Cardiac muscle cell (in vitro differentiated cells and primary cell): ENCODE measurements around the gene RHEBL1. TPM values are rescaled to one million over a fixed set of nuclear protein-coding genes. Genes with fewer than 3 reads are reported as not detected.
A peak's percentile ranks its signal among the peaks of the same experiment; 100 is the strongest.

ENCODE experiments used
- DNase-seq, 2 donors: peaks; one replicate each; pipeline versions ENCODE4 v3.0.0 to v3.0.0-alpha.2; 2010 to 2017; ENCODE audit warnings: low read depth in 1 of 2, low spot score in 1 of 2
- H3K27ac ChIP-seq: fragments of 200-600 bp; sonication (generic); 2 replicates; pipeline ENCODE4 v1.5.1; 2016
- H3K27me3 ChIP-seq: fragments of 200-600 bp; sonication (generic); 2 replicates; pipeline ENCODE4 v1.6.0; 2016; ENCODE audit warnings: control low read depth
- H3K36me3 ChIP-seq: fragments of 200-600 bp; sonication (generic); 2 replicates; pipeline ENCODE4 v1.5.1; 2016; ENCODE audit warnings: control low read depth
- H3K4me1 ChIP-seq: fragments of 200-600 bp; sonication (generic); 2 replicates; pipeline ENCODE4 v1.8.1; 2017; ENCODE audit warnings: low read depth, mild to moderate bottlenecking, mixed run types
- H3K4me3 ChIP-seq: fragments of 200-600 bp; sonication (generic); 2 replicates; pipeline ENCODE4 v1.5.1; 2016; ENCODE audit warnings: mild to moderate bottlenecking
- H3K9me3 ChIP-seq: fragments of 200-600 bp; sonication (generic); 2 replicates; pipeline ENCODE4 v1.5.1; 2017; ENCODE audit warnings: low read depth, mild to moderate bottlenecking, control low read depth
- CTCF ChIP-seq: IDR thresholded peaks from 2 replicates; pipeline ENCODE4 v1.5.1; 2012; ENCODE audit warnings: low read depth, mild to moderate bottlenecking, low read length
- polyA plus RNA-seq: library from polyadenylated mRNA; unstranded; fragments of >200 nt; fragmentation: Nextera tagmentation; extraction: Ambion mirVana; gene quantifications from 2 replicates; pipeline ENCODE4 v1.2.1, GENCODE V29; 2016
- total RNA-seq: library from RNA; depleted of rRNA; stranded (reverse); fragments of >200 nt; gene quantifications from 2 replicates; pipeline ENCODE4 v1.2.3, GENCODE V29; 2016

The RHEBL1 gene
- total and polyA plus RNA-seq, 2 experiments from 2014 or later: 0.42 to 1.0 TPM

- no peaks in the 10 kb centered on the region for H3K36me3 ChIP-seq
- peaks cover 79% of the 10 kb centered on the region for H3K27me3 ChIP-seq
- TF ChIP-seq CTCF: peak; percentile 87
- no peak overlapping the region for H3K4me3 ChIP-seq
- no peak overlapping the region for H3K27ac ChIP-seq
- no peaks in the 10 kb centered on the region for H3K9me3 ChIP-seq
- peaks cover 4% of the 10 kb centered on the region for H3K4me1 ChIP-seq
- peak; percentile 89 to 96 for DNase-seq
Measured at GRCh38 chr12:49088150-49088931, 18.6 kb upstream of the RHEBL1 start.

GRCh38 chr12:49086116-49086515, 16.3 kb upstream of the RHEBL1 start:
- no peaks in the 10 kb centered on the region for H3K36me3 ChIP-seq
- peak in 1 of 2 donors; percentile 36 for DNase-seq
- no peaks in the 10 kb centered on the region for H3K9me3 ChIP-seq
- no peak overlapping the region for H3K27ac ChIP-seq
- H3K4me3 ChIP-seq: no peak overlapping the region
- peaks cover 4% of the 10 kb centered on the region for H3K4me1 ChIP-seq
- no peak for TF ChIP-seq CTCF
- H3K27me3 ChIP-seq: peaks cover 57% of the 10 kb centered on the region

GRCh38 chr12:49084438-49084837, 14.7 kb upstream of the RHEBL1 start:
- H3K36me3 ChIP-seq: no peaks in the 10 kb centered on the region
- peaks cover 40% of the 10 kb centered on the region for H3K27me3 ChIP-seq
- TF ChIP-seq CTCF: no peak
- H3K4me1 ChIP-seq: peaks cover 4% of the 10 kb centered on the region
- H3K9me3 ChIP-seq: no peaks in the 10 kb centered on the region
- no peak overlapping the region for H3K27ac ChIP-seq
- H3K4me3 ChIP-seq: no peak overlapping the region
- no peak for DNase-seq

- Histone ChIP-seq H3K36me3 (no peaks in the 10 kb centered on the region), H3K27me3 (no peaks in the 10 kb centered on the region), H3K4me1 (no peaks in the 10 kb centered on the region), H3K9me3 (no peaks in the 10 kb centered on the region), H3K4me3 (no peak overlapping the region), H3K27ac (no peak overlapping the region)
- TF ChIP-seq CTCF: no peak
- no peak for DNase-seq
Measured at GRCh38 chr12:49079793-49080192, 10.0 kb upstream of the RHEBL1 start.

- no peak for TF ChIP-seq CTCF
- Histone ChIP-seq H3K36me3 (no peaks in the 10 kb centered on the region), H3K27me3 (no peaks in the 10 kb centered on the region), H3K4me3 (no peak overlapping the region), H3K27ac (no peak overlapping the region), H3K9me3 (no peaks in the 10 kb centered on the region), H3K4me1 (peaks cover 3% of the 10 kb centered on the region)
- DNase-seq: no peak
Measured at GRCh38 chr12:49070971-49071370, 1.2 kb upstream of the RHEBL1 start.
